ENCODE measurements around the gene GSK3A.

GSK3A gene

GRCh38 chr19:42196011-42197001, 46.1 kb downstream of the GSK3A start:
- no peak for DNase-seq

- no peak for DNase-seq
These were observed 48.7 kb downstream of the GSK3A start for GRCh38 chr19:42193706-42194105.

- DNase-seq, result no peak
These were observed 49.1 kb downstream of the GSK3A start for GRCh38 chr19:42193294-42193693.

- peak; percentile 84 for DNase-seq
These were observed 50.5 kb downstream of the GSK3A start for GRCh38 chr19:42191855-42192254.

GRCh38 chr19:42191330-42191729, 51.1 kb downstream of the GSK3A start:
- DNase-seq, result peak; percentile 49

GRCh38 chr19:42189133-42189532, 53.3 kb downstream of the GSK3A start:
- DNase-seq, result no peak

- no peak for DNase-seq
These were observed 53.7 kb downstream of the GSK3A start for GRCh38 chr19:42188665-42189064.

- no peak for DNase-seq
These were observed 57.1 kb downstream of the GSK3A start for GRCh38 chr19:42185277-42185676.

- peak; percentile 81 for DNase-seq
These were observed 58.0 kb downstream of the GSK3A start for GRCh38 chr19:42184401-42184861.
